G401 (cell line): Measurements from ENCODE around the gene LDB2. TPM values are rescaled to one million over a fixed set of nuclear protein-coding genes. Genes with fewer than 3 reads are reported as not detected.

Source experiments
- DNase-seq: peaks from one replicate; pipeline ENCODE4 v3.0.0-alpha.2; 2015; ENCODE audit warnings: low spot score
- in situ Hi-C: cut with HindIII; loops from 2 replicates; pipeline ENCODE4 v1.10.0; 2016; ENCODE audit warnings: low sequenced_read_pairs, mixed read lengths
- total RNA-seq: library from RNA; depleted of rRNA; stranded (reverse); fragments of >200 nt; shearing (Covaris generic); gene quantifications from 2 replicates; pipeline ENCODE4 v1.2.3, GENCODE V29; 2014

Gene LDB2
- total RNA-seq, 1 experiment from 2014 or later, result not detected

DNA sequence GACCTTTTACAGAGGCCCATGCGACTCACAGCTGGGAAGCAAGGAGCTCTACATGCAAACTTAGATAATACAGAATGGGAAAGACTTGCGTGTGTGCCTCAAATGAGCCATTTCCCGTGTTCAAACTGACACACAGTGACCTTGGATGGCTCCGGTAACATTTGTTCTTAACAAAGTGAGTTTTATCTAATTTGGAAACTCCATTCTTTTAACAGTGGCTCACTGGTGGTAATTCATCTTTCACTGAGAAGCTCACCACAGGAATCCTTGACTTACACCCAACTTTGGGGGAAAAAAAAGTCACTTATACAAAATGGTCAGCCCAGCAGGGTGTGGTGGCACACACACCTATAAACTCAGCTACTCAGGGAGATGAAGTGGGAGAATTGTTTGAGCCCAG is 190.6 kb downstream of the LDB2 start:
- in situ Hi-C loops, result no loop called here
- DNase-seq, result no peak

DNA sequence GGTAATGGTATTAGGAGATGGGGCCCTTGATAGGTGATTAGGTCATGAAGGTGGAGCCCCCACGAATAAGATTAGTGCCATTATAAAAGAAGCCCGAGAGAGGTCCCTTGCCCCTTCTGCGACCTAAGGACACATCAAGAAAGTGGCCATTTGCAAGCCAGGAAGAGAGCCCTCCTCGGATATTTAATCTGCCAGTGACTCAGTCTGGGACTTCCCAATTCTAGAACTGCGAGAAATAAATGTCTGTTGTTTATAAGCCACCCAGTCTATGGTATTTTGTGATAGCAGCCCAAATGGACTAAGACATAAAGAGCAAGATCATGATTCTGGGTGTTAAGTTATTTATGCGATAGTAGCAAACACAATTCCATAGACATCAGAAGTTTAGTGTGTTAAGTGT is 192.2 kb downstream of the LDB2 start:
- in situ Hi-C loops, result no loop called here
- no peak for DNase-seq

DNA sequence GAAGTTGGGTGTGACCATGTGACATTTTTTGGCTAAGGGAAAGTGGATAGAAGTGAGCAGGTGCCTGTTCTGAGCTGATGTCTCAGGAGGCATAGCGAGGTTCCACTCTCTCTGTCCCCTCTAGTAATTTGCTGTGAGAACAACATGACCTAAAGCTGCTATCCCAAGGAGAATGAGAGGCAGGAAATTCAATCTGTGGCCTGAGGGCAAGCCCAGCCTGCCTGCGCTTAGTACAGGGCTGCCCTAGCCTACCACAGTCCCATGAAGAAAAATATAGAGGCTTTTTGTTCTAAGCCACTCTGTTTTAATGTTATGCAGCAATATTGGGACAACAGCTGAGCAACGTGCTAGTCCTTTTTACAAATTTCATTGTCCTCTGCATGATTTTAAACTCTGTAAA is 193.1 kb downstream of the LDB2 start:
- in situ Hi-C loops, result no loop called here
- DNase-seq, result no peak

DNA sequence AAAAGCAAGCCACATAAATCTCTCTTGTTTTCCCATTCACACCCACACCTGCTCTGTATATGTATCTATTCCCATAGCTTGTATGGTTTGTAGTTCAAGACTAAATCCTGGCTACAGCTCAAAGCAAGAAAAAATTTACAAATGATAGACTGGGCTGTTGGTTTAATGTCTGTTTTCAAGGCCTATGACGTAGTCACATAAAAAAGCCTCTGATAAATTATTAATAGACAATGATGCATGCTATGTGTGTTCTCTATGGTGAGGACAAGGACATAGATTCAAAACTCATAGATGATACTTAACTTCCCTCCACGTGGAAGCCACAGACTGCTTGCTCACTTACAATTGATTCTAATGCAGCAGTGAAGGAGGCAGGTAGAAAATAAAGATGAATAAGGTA is 194.0 kb downstream of the LDB2 start:
- in situ Hi-C loops, result no loop called here
- no peak for DNase-seq

DNA sequence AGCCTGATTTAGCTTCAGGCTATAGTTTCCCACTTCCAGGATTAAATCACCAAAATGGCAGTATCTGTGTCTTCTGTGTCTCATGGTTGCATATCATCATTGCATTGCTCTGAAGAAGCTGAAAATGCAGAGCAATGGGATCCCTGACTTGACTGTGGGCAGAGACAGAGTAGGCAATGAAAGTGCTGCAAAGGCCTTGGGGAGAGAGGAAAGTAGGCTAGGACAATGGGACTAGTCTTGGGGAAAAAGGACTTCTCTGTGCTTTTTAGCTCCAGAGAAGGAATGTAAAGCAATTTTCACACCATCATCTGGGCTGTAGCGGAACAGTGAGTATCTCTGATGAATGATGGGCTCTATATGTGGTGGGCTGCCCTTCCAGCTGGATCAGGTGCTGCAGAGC is 202.5 kb downstream of the LDB2 start:
- in situ Hi-C loops, result no loop called here
- DNase-seq, result no peak

DNA sequence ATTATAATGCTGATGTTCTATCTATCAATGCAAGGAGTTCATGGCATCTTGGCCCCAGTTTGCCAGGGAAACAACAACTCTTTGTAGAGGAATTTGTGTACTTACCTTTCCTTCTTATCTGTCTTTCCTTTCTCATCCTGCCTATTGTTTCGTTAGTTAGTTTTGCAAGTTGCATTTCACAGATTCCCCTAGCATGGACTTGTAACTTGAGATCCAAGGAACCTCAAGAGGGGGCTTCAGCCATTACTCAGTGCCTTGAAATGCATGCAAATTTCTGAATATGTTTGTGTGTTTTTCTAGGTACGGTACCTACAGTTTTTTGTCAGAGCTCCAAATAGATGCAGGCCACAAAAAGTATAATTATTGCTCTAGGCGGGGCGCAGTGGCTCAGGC is 203.6 kb downstream of the LDB2 start:
- DNase-seq, result no peak
- in situ Hi-C loops, result no loop called here

DNA sequence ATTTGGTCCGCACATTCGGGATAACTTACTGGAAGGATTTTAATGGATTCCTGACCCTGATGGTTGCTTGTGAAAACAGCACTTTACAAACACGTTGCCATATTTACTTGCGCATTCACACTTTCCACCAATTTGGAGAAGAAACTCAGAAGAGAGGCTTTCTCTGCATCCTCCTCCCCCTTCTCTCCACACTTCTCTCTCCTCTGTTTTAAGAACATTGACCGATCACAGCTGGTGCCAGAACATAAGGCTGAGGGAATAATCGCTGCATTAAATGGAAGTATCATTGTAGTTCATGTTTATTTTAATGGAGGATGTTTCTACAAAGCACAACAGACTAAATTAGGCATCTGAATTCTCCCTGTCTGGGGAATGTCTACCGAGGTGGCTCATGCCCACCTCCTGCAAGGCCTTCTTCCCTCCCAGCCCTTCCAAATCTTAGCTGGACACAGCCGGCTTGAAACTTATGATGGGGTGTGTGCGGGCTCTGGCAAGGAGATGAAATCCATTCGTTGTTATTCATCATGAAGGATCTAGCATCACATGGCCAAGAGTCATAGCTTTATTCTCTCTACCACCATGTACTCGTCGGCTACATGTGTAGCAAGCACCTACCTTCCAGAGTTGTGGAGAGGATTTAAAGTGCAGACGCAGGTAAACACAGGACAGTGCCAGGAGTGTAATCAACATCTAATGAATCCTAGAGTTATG is 204.1 kb downstream of the LDB2 start:
- DNase-seq, result no peak
- in situ Hi-C loops, result no loop called here

DNA sequence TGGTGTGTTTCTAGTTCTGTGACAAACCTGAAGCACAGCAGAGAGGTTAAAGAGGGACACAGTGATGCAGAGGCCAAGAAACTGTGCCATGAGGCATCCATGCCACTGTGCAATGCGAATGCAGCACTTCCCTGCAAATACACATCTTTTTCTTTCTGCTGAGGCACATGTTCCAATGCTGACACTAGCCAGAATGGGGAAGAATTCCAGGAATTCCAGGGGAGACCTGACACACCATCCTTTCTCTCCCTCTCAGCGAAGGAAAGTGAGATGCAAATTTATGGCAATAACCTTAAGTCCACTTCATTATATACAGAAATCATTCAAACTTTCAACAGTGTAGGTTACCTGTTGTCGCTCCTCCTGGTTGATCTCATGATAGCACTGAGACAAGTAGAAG is 204.8 kb downstream of the LDB2 start:
- DNase-seq, result no peak
- in situ Hi-C loops, result no loop called here

DNA sequence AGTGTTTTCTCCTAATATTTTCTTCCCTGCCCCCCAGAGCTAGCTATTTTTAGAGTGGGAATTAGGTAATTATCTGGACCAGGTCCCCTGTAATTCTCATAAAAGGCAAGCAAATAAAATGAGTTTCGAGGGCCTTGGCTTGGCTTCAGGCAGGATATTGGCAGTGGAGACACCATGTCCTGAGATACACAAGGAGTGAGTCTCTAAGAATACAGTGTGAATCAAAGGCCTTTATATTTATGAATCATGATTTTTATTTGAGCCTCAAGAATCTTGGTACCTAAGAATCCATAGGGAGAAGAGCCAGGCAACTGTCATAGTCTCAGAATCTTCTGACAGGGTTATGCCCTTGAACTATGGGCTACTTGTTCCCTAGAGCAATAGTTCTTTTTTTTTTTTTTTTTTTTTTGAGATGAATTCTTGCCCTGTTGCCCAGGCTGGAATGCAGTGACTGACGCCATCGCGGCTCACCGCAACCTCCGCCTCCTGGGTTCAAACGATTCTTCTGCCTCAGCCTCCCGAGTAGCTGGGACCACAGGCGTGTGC is 205.4 kb downstream of the LDB2 start:
- no peak for DNase-seq
- in situ Hi-C loops, result no loop called here

DNA sequence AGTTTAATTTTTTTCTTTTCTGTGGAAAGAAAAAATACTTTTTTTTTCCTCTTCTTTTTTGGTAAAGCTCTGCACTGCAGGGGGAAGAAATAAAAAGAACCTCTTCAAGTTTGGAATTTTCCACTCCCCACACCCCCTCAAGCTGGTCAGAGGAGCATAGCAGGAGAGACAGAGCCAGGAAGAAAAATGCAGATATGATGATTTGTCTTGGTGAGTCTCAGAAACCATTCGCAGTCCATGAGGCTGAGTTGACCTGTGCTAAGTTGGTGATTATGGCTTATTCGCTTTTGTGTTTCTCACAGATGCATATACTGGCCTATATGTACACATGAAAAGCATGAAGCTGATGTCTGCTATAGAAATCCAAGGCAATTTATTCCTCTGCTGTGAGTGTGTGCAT is 205.9 kb downstream of the LDB2 start:
- DNase-seq, result no peak
- in situ Hi-C loops, result no loop called here

DNA sequence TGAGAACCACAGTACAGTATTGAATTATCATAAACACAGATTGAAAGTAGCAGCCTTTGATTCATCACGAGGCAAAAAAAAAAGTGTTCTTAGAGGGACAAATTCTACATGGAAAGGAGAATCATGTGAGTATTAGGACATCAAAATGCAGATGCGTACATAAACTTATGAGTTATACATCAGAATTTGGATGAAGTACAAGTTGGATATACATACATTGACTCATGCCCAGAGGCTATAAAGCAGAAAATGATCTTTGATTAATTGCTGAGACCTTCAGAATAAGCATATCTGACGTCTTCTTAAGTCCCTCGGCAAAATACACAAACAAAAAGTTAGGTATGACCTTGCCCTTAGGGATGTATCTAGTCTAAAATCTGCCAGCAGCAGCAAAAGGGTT is 206.4 kb downstream of the LDB2 start:
- DNase-seq, result no peak
- in situ Hi-C loops, result no loop called here

DNA sequence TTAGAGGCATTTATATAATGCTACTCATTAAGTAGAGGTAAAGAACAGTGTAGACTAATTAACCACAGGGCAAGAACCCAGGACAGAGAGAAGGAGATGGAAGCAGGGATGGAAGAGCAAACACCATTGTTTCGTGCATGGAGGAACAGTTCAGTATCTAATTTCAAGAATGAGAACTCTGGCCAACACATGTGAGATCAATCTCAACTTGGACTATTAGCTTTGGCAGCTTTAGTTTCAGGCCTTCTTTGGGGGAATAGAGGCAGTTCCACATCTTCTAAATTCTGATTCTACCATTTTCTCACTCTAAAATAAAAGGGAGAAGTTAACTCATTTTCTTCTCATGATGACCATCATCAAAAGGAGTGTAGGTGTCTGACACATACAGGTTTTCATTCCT is 207.0 kb downstream of the LDB2 start:
- no peak for DNase-seq
- in situ Hi-C loops, result no loop called here

DNA sequence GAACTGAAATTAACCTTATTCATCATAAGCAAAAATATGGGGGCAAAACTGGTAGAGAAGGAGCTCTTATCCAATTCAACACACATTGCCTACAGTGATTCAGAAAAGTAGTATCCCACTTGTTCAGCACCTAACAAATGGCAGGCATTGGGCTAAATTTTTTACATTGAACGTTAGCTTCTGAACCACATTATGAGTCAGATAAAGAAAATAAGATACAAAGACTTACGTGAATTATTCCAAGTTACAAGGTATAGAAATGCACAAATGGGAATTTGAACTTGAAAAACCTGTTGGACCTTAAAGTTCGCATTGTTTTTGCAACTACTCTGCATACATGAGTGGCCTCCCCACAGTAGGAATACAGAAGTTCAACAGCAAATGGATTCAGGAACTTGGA is 210.6 kb downstream of the LDB2 start:
- no peak for DNase-seq
- in situ Hi-C loops, result no loop called here

DNA sequence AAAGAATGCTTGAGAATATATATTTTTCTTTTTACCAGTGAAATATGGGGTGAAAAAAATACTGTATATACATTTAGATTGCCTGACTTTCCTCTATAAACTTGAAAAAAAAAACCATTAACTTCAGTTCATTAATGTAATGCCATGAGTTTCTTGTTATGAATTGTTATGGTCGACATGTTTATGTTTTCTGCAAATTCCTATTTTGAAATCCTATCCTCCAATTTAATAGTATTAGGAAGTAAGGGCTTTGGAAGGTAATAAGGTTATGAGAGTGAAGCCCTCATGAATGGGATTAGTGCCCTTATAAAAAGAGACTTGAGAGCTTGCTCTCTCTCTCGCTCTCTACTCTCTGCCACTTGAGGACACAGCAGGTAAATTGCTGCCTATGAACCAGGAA is 211.4 kb downstream of the LDB2 start:
- no peak for DNase-seq
- in situ Hi-C loops, result no loop called here

DNA sequence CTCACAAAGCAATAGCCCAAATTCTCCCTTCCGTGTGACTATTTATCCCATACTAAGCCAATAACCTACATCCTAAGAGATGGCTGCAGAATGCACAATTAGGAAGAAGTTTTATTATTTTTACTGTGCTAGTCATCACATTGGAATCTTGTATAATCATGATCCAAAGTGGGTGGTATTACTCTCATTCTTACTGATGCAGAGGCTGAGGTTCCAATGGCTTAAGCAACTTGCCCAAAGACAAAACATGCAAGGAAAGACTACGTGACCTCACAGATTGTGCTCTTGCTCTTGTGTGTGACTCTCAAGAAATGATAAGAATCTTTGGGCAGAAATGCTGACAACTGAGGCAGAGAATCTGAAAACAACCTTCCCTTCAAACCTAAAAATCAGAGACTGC is 212.2 kb downstream of the LDB2 start:
- in situ Hi-C loops, result no loop called here
- no peak for DNase-seq

DNA sequence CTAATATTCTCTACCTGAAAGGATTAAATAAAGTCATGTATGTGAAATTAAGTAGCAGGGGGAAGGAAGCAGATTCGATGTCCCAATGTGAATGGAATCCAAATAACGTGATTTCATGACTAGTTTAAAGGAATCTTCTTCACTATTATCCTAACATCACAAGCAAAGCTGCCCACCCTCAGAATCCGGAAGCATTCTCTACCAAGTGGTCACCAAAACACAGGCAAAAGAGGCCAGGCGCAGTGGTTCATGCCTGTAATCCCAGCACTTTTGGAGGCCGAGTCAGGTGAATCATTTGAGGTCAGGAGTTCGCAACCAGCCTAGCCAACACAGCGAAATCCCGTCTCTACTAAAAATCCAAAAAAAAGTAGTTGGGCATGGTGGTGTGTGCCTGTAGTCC is 212.9 kb downstream of the LDB2 start:
- no peak for DNase-seq
- in situ Hi-C loops, result no loop called here

DNA sequence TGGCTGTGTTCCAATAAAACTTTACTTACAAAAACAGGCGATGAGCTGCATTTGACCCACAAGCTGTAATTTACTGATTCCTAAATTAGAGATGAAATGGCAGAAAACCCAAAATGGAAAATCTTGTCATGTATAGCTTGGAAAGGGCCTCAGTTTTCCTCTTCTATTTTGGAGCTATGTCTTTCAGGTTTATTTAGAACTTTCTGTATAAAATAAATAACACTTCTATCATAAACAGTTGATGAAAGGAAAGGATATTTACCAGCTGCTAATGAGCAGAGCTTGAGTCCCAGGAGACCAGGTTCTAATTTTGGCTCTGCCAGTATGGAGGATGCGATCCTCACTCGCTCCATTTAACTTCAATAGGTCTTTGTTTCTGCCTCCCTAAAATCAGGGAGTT is 213.5 kb downstream of the LDB2 start:
- in situ Hi-C loops, result no loop called here
- DNase-seq, result no peak

DNA sequence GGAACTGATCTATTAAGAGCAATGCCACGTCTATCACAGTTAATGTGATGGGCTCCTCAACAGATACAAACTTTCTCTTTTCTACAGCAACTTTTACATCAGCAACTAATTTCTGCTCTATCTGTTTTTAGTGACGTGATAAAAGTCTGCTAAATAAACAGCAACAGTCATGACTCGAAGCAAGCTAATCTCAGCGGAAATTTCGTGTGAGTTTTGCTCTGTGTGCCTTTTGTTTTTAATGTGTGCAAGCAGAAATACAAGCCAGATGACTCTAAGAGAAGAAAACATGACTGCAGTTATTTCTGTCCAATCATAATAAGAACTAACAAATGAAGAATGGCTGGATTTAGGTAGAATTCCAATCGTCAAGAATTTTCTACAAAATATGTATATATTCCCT is 214.3 kb downstream of the LDB2 start:
- no peak for DNase-seq
- in situ Hi-C loops, result no loop called here

DNA sequence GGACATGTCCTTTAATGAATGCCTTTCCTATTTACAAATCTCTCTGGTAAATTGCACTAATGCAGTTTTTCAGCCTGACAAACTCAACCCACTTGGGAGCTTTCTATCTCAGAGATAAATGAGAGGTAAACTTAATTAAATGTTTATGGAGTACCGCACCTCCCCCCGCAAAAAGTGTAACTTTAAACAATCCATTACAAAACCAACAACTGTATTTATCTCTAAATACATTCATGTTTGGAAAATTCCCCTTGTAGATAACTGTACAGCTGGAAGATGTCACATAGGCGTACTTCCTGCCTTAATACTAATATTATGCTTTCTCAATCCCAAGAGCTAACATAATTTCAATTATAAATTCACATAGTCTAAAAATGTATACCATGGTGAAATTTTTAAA is 215.5 kb downstream of the LDB2 start:
- no peak for DNase-seq

DNA sequence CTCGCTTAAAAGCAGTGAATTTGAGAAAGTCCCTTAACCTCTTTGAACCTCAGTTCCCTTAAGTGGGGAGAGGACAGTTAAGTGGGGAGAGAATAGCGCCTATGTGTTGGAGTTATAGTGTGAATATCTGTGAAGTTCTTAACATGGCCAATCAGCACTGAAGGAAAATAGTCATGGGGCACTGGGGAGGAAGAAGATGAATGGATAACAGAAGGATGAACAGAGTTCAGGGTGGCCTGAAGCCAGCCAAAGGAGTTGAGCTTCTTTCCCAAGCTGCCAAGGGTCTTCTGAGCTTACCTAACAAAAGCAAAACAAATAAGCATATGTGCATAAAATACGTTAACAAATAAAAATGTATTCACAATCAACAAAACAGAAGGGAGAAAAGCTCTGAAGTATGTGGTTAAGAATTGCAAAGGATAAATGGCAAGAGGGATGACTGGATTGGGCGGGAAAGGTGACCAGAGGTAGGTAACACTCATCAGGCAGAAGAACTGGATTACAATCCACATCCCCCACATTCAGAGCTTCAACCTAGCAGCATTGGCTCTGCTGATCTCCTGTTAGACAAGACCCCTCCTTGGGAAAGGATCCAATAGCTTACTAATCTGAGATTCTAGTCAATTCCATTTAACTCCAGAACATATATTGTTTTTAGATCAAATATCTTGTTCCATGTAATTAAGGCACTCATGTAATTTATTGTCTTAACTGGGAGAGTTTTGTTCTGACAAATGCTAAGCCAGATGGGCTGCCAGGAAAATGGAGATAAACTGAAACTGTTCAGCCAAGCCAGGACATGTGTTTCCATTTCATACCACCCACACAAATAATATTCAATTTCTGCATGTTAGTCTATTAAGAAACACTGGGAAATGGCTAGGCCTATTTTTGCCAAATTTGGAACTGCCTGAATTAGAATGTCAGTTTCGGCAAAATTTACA is 221.2 kb downstream of the LDB2 start:
- no peak for DNase-seq
- in situ Hi-C loops, result no loop called here

More for the DNA sequence above, 215.5 kb downstream of the LDB2 start:
- in situ Hi-C loops, result no loop called here
